ENCODE measurements around the gene FSTL3. TPM values are rescaled to one million over a fixed set of nuclear protein-coding genes. Genes with fewer than 3 reads are reported as not detected.

Gene FSTL3
- total RNA-seq, 4 donors from 2014 or later = 105 to 200 (median 133) TPM

DNA sequence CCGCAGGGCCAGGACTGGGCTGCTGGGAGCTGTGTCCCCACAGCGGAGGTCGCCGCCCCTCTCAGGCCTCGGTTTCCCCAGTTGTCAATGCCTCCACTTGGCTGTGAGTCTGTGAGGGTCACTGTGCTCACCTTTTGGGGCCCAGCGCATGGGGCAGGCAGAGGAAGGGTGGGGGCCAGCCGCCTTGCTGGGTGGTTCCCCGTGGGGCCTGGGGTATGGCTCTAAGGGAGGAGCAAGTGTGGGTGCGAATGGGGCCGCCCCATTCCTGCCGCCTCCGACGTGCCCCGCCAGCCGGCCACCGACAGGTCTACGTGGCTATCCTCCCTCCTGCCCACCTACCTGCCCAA is 37.3 kb upstream of the FSTL3 start:
- Histone ChIP-seq H3K4me1 (peaks cover 3 to 32% (median 14%) of the 10 kb centered on the region in 3 donors), H3K27ac (peak overlapping the region in 2 of 4 donors; percentile 62 to 69), H3K9me3 (no peaks in the 10 kb centered on the region), H3K36me3 (no peaks in the 10 kb centered on the region), H3K4me3 (peak overlapping the region; percentile 27 to 55), H3K27me3 (no peaks in the 10 kb centered on the region)
- ATAC-seq = no peak
- WGBS, 2 donors (ENCODE audit: low coverage in 1 of 2) = 80% methylated on average over 1 of the region's 17 CpGs; no CpG with 5 or more reads in 1 of the 2 donors
- TF ChIP-seq EP300 (IDR thresholded peaks at IDR 0.05) (no peak), POLR2AphosphoS5 (IDR thresholded peaks at IDR 0.05) (no peak), POLR2A (IDR thresholded peaks at IDR 0.05) (no peak)
- TF ChIP-seq, protein P1, sequence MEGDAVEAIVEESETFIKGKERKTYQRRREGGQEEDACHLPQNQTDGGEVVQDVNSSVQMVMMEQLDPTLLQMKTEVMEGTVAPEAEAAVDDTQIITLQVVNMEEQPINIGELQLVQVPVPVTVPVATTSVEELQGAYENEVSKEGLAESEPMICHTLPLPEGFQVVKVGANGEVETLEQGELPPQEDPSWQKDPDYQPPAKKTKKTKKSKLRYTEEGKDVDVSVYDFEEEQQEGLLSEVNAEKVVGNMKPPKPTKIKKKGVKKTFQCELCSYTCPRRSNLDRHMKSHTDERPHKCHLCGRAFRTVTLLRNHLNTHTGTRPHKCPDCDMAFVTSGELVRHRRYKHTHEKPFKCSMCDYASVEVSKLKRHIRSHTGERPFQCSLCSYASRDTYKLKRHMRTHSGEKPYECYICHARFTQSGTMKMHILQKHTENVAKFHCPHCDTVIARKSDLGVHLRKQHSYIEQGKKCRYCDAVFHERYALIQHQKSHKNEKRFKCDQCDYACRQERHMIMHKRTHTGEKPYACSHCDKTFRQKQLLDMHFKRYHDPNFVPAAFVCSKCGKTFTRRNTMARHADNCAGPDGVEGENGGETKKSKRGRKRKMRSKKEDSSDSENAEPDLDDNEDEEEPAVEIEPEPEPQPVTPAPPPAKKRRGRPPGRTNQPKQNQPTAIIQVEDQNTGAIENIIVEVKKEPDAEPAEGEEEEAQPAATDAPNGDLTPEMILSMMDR (IDR thresholded peaks at IDR 0.05) = no peak

DNA sequence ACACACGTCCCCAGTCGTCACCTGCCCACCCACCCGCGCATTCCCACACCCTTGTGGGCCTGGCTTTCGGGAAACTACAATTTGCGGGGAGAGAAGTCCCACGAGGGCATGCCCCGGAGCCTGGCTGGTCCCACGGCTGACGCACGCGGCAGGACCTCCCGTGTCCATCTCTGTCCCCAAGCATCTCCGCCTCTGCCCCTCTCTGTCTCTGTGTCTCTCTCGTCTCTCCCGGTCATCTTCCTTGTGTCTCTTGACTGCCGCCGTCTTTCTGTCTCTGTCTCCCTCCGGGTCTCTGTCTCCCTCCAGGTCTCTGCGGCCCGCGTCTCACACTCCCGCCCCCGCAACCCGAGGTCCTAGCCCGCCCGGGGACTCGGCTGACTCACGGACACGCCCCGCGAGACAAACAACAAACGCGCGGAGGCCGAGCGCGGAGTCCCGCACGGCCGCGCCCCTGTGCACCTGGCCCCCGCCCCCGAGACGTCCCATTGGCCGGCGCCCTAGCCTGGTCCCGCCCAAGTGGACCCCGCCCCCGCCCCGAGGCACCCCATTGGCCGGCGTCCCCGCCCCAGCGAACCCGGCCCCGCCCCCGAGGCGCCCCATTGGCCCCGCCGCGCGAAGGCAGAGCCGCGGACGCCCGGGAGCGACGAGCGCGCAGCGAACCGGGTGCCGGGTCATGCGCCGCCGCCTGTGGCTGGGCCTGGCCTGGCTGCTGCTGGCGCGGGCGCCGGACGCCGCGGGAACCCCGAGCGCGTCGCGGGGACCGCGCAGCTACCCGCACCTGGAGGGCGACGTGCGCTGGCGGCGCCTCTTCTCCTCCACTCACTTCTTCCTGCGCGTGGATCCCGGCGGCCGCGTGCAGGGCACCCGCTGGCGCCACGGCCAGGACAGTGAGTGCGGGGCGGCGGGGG is 36.7 kb upstream of the FSTL3 start, which contains the start of gene FGF22:
FGF22 (plus strand) TSS at position 627 of the 908 bp plus-strand sequence; CDS start at position 674, 47 bp downstream.
- H3K27ac ChIP-seq = peak within 1 kb of the TSS in 3 of 4 donors; percentile 56 to 75 (median 69)
- WGBS, 2 donors (ENCODE audit: low coverage in 1 of 2) = 3 to 6% methylated on average over 9 to 10 of the region's 109 CpGs

DNA sequence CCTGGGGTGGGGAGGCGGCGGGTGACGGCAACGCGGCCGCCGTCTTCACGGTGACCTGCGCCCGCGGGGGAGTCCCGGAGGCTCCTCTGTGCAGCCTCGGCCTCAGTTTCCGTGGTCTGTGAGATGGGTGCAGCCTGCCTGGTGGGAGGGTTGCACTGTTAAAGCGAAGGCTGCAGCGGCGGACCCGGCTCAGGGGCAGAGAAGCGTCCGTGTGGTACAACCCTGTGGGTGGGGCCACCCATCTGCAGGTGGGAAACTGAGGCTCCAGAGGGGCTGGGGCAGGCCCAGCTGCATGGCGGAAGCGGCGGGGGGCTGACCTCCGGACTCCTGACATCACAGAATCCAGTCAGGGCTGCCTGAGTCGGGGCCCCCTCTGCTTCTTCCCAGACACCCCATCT is 36.0 kb upstream of the FSTL3 start:
- Histone ChIP-seq H3K36me3 (peaks cover 0 to 9% of the 10 kb centered on the region in 2 donors), H3K27me3 (no peaks in the 10 kb centered on the region), H3K27ac (peak overlapping the region in 3 of 4 donors; percentile 56 to 75 (median 69)), H3K4me1 (peaks cover 0 to 20% (median 6%) of the 10 kb centered on the region in 3 donors), H3K4me3 (peak overlapping the region; percentile 26 to 55), H3K9me3 (no peaks in the 10 kb centered on the region)
- no CpG with 5 or more reads among the region's 25 CpGs for WGBS, 2 donors (ENCODE audit: low coverage in 1 of 2)
- no peak for ATAC-seq
- no peak for TF ChIP-seq POLR2AphosphoS5 (IDR thresholded peaks at IDR 0.05)
- no peak for TF ChIP-seq EP300 (IDR thresholded peaks at IDR 0.05)
- no peak for TF ChIP-seq POLR2A (IDR thresholded peaks at IDR 0.05)
- TF ChIP-seq, protein P1 (IDR thresholded peaks at IDR 0.05) = no peak

More for the DNA sequence above, 36.7 kb upstream of the FSTL3 start, which contains the start of gene FGF22:
- peaks cover 0 to 2% of the 10 kb centered on the region in 2 donors for H3K36me3 ChIP-seq
- H3K27me3 ChIP-seq = no peaks in the 10 kb centered on the region
- TF ChIP-seq POLR2A (IDR thresholded peaks at IDR 0.05) (peak in 1 of 2 donors; percentile 20), EP300 (IDR thresholded peaks at IDR 0.05) (no peak), POLR2AphosphoS5 (IDR thresholded peaks at IDR 0.05) (peak; percentile 10)
- TF ChIP-seq, protein P1 (IDR thresholded peaks at IDR 0.05) = peak in 3 of 4 experiments; percentile 7 to 31 (median 19)
- no peaks in the 10 kb centered on the region for H3K9me3 ChIP-seq
- ATAC-seq = peak; percentile 95
- peaks cover 0 to 26% (median 9%) of the 10 kb centered on the region in 3 donors for H3K4me1 ChIP-seq
- H3K4me3 ChIP-seq = peak within 1 kb of the TSS; percentile 27 to 55

DNA sequence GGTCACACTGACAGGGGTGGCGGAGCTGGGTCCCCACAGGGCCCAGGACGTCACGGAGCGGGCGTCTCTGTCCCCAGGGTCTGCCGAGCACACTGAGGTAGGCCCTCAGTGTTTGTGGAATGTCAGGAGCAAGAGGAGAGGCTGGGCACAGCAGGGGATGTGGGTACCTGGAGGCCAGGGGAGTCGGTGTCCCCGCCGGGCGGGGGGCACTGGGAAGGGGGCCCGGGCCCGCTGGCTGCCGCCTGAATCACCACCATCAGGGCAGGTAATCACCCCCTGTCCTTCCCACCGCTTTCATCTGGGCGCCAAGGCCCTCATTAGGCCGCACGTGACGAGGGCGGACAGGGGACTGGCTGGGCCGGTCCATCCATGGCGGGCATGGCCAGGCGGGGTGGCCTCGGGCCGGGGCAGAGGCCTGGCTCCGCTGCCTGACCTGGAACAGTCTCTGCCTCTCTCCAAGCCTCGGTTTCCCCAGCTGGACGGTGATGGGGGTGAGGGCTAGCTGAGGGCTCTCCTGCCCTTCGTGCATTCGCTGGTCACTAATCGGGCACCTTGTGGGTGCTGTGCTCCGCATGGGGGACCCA is 35.5 kb upstream of the FSTL3 start:
- no peaks in the 10 kb centered on the region for H3K9me3 ChIP-seq
- H3K36me3 ChIP-seq = peaks cover 0 to 11% of the 10 kb centered on the region in 2 donors
- TF ChIP-seq POLR2A (IDR thresholded peaks at IDR 0.05) = peak in 1 of 2 donors; percentile 9
- TF ChIP-seq, protein P1 (IDR thresholded peaks at IDR 0.05) = no peak
- no peak for TF ChIP-seq EP300 (IDR thresholded peaks at IDR 0.05)
- H3K27ac ChIP-seq = peak overlapping the region in 3 of 4 donors; percentile 56 to 75 (median 69)
- no CpG with 5 or more reads among the region's 31 CpGs for WGBS, 2 donors (ENCODE audit: low coverage in 1 of 2)
- no peaks in the 10 kb centered on the region for H3K27me3 ChIP-seq
- peaks cover 0 to 20% (median 6%) of the 10 kb centered on the region in 3 donors for H3K4me1 ChIP-seq
- ATAC-seq = no peak
- H3K4me3 ChIP-seq = no peak overlapping the region
